Measurements from ENCODE around the gene ORM1. TPM values are rescaled to one million over a fixed set of nuclear protein-coding genes. Genes with fewer than 3 reads are reported as not detected.
"Not testable (repeated sequence)": the region's sequence is repeated elsewhere in the genome, so short reads cannot be mapped to it uniquely, and the experiment has no call there.

Gene ORM1
- total RNA-seq, 1 experiment from 2014 or later: 4.4 TPM

DNA sequence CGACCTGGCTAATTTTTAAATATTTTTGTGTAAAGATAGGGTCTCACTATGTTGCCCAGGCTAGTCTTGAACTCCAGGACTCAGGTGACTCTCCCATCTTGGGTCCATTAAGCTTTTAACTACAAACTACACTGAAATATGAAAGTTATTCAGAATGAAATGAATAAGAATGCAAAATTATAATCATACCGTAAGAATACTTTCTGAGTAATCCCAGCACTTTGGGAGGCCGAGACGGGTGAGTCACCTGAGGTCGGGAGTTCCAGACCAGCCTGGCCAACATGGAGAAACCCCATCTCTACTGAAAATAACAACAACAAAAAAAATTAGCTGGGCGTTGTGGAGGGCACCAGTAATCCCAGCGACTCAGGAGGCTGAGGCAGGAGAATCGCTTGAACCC, 1.1 kb upstream of the ORM1 start:
- Histone ChIP-seq H3K27me3 (ENCODE audit: insufficient read depth, low read length) (no peaks in the 10 kb centered on the region), H2BK20ac (ENCODE audit: low read depth, low read length, poor library complexity, severe bottlenecking) (no peak overlapping the region), H3K4me2 (ENCODE audit: insufficient read depth, insufficient read length, low read length) (no peak overlapping the region), H4K91ac (ENCODE audit: insufficient read length, low read depth, low read length) (no peak overlapping the region), H3K23ac (ENCODE audit: insufficient read length, low read depth, low read length) (no peak overlapping the region), H2BK12ac (ENCODE audit: insufficient read length, low read depth, low read length) (no peak overlapping the region), H3K14ac (ENCODE audit: insufficient read depth, low read length) (no peak overlapping the region), H2BK5ac (ENCODE audit: insufficient read length, low read length) (no peak overlapping the region), H4K8ac (replicated peaks; ENCODE audit: insufficient read length, low read depth, low read length) (no peak overlapping the region), H2AFZ (ENCODE audit: low read length) (no peak overlapping the region), H3K23me2 (ENCODE audit: insufficient read length, low read depth, low read length, poor library complexity, severe bottlenecking) (no peaks in the 10 kb centered on the region), H3K4ac (ENCODE audit: low read depth, low read length) (no peak overlapping the region), H4K5ac (ENCODE audit: insufficient read length, low read depth, low read length) (no peak overlapping the region), H3K79me1 (ENCODE audit: insufficient read depth, low read depth, low read length, poor library complexity, severe bottlenecking) (no peaks in the 10 kb centered on the region), H2AK5ac (ENCODE audit: insufficient read length, low read length) (no peak overlapping the region), H2BK15ac (ENCODE audit: low read depth, low read length) (no peak overlapping the region), H3T11ph (ENCODE audit: low read length) (no peak overlapping the region), H3K56ac (ENCODE audit: insufficient read length, low read depth, low read length) (no peak overlapping the region), H3K9ac (ENCODE audit: extremely low read depth, insufficient read length, low read length) (no peak overlapping the region), H4K20me1 (ENCODE audit: control insufficient read depth, insufficient read depth, insufficient read length) (no peaks in the 10 kb centered on the region), H2BK120ac (ENCODE audit: low read depth, low read length, poor library complexity, severe bottlenecking) (no peak overlapping the region), H3K9me3 (ENCODE audit: control insufficient read depth, low read depth, low read length) (no peaks in the 10 kb centered on the region), H3K27ac (ENCODE audit: insufficient read length, low read depth, low read length) (no peak overlapping the region), H3K4me1 (ENCODE audit: insufficient read depth, low read length) (no peaks in the 10 kb centered on the region), H3K79me2 (ENCODE audit: insufficient read depth, low read length) (no peaks in the 10 kb centered on the region), H3K18ac (ENCODE audit: insufficient read length, low read depth, low read length) (no peak overlapping the region)
- WGBS (ENCODE audit: extremely low coverage, insufficient read length, low lambda C conversion rate): no CpG with 5 or more reads among the region's 8 CpGs
- Mint-ChIP-seq H3K4me1 (peaks cover 0 to 3% of the 10 kb centered on the region in 2 experiments; a peak in 1 of 4 replicates), H3K4me3 (no peak overlapping the region), H3K27me3 (ENCODE audit: low read depth) (peaks cover 6% of the 10 kb centered on the region), H3K36me3 (ENCODE audit: insufficient read depth in 1 of 3, low read depth in 3 of 3) (no peaks in the 10 kb centered on the region), H3K9me3 (no peaks in the 10 kb centered on the region), H3K27ac (no peak overlapping the region)
- no peak for DNase-seq
- TF ChIP-seq CTCF (conservative IDR thresholded peaks at IDR 0.05): no peak

DNA sequence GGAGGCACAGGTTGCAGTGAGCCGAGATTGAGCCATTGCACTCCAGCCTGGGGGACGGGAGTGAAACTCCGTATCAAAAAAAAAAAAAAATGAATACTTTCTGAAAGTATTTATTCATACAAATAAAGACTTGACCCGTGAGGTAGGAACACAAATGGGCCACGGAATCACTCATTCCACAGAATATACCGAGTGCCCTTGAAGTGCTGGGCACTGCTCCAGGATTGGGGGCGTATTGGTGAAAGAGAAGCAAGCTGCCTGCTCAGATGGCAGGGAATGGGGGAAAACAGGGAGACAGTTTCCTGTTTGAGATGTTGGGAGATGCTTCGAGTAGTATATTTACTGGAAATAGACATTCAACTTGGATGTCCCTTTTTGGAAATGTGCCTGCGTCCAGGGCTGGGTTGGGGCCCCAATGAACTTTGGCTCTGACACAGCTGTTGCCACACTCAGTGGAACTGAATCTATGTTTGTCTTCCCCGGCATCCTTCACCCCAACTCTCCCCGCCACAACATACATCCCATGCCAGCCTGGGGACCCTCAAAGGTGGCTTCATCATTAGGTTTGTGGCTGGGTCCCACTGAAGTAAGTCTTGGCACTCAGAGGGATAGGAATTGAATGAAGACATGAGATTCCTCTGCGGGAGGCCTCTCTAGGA, 609 bp upstream of the ORM1 start:
- H3K27ac ChIP-seq (ENCODE audit: insufficient read length, low read depth, low read length); H3K4me1 ChIP-seq (ENCODE audit: insufficient read depth, low read length); H4K20me1 ChIP-seq (ENCODE audit: control insufficient read depth, insufficient read depth, insufficient read length); H3K23me2 ChIP-seq (ENCODE audit: insufficient read length, low read depth, low read length, poor library complexity, severe bottlenecking); H2AFZ ChIP-seq (ENCODE audit: low read length); H3K14ac ChIP-seq (ENCODE audit: insufficient read depth, low read length); H3K4me3 Mint-ChIP-seq; H3K9me3 ChIP-seq (ENCODE audit: control insufficient read depth, low read depth, low read length); H3K18ac ChIP-seq (ENCODE audit: insufficient read length, low read depth, low read length); H2BK5ac ChIP-seq (ENCODE audit: insufficient read length, low read length); H3K79me1 ChIP-seq (ENCODE audit: insufficient read depth, low read depth, low read length, poor library complexity, severe bottlenecking); H3K4ac ChIP-seq (ENCODE audit: low read depth, low read length); H3K79me2 ChIP-seq (ENCODE audit: insufficient read depth, low read length); DNase-seq; H4K8ac ChIP-seq (replicated peaks; ENCODE audit: insufficient read length, low read depth, low read length); H4K5ac ChIP-seq (ENCODE audit: insufficient read length, low read depth, low read length); H3K27ac Mint-ChIP-seq; H3K36me3 Mint-ChIP-seq (ENCODE audit: insufficient read depth in 1 of 3, low read depth in 3 of 3); H3K56ac ChIP-seq (ENCODE audit: insufficient read length, low read depth, low read length); H3T11ph ChIP-seq (ENCODE audit: low read length); H3K4me1 Mint-ChIP-seq; H2BK15ac ChIP-seq (ENCODE audit: low read depth, low read length); H3K9me3 Mint-ChIP-seq; H3K4me2 ChIP-seq (ENCODE audit: insufficient read depth, insufficient read length, low read length); H3K9ac ChIP-seq (ENCODE audit: extremely low read depth, insufficient read length, low read length); H2BK12ac ChIP-seq (ENCODE audit: insufficient read length, low read depth, low read length); H4K91ac ChIP-seq (ENCODE audit: insufficient read length, low read depth, low read length); H3K23ac ChIP-seq (ENCODE audit: insufficient read length, low read depth, low read length); H2AK5ac ChIP-seq (ENCODE audit: insufficient read length, low read length); H3K27me3 Mint-ChIP-seq (ENCODE audit: low read depth); H2BK20ac ChIP-seq (ENCODE audit: low read depth, low read length, poor library complexity, severe bottlenecking); H2BK120ac ChIP-seq (ENCODE audit: low read depth, low read length, poor library complexity, severe bottlenecking); H3K27me3 ChIP-seq (ENCODE audit: insufficient read depth, low read length): not testable (repeated sequence)
- no CpG with 5 or more reads among the region's 12 CpGs for WGBS (ENCODE audit: extremely low coverage, insufficient read length, low lambda C conversion rate)
